ENCODE results near the gene TRDN. TPM values are rescaled to one million over a fixed set of nuclear protein-coding genes. Genes with fewer than 3 reads are reported as not detected.

The TRDN gene
- total and polyA plus RNA-seq, 2 donors from 2014 or later, result 0.19 TPM; not detected in 1

GRCh38 chr6:123658848-123659247 lies 22.1 kb upstream of the TRDN start:
- no peaks in the 10 kb centered on the region for H3K4me1 ChIP-seq (ENCODE audit: control insufficient read depth in 2 of 3, insufficient read depth in 2 of 3, low read depth in 1 of 3, low read length in 3 of 3)
- no peaks in the 10 kb centered on the region for H3K27me3 ChIP-seq (ENCODE audit: control insufficient read depth, insufficient read depth, low read length)
- no peak for TF ChIP-seq CTCF (IDR thresholded peaks at IDR 0.05; ENCODE audit: borderline replicate concordance, extremely low read depth, insufficient read depth)
- H3K27ac ChIP-seq (ENCODE audit: low read depth in 2 of 2, low read length in 2 of 2), result no peak overlapping the region
- peak in 2 of 5 donors; percentile 27 to 43 for DNase-seq
- H3K9me3 ChIP-seq (ENCODE audit: control insufficient read depth in 2 of 3, insufficient read depth in 1 of 3, low read length in 3 of 3), result no peaks in the 10 kb centered on the region
- no peak overlapping the region for H3K9ac ChIP-seq (ENCODE audit: low read length in 3 of 3)
- no peak overlapping the region for H3K4me3 ChIP-seq (ENCODE audit: low read length in 3 of 3)
- FAIRE-seq, result no peak
- intact Hi-C loops (cut with DNase I), result no loop called here
- no peaks in the 10 kb centered on the region for H3K36me3 ChIP-seq (ENCODE audit: control insufficient read depth in 2 of 3, insufficient read depth in 3 of 3, low read length in 3 of 3)

- FAIRE-seq, result peak; percentile 30
- Histone ChIP-seq H3K9ac (ENCODE audit: low read length in 3 of 3) (no peak overlapping the region), H3K36me3 (ENCODE audit: control insufficient read depth in 2 of 3, insufficient read depth in 3 of 3, low read length in 3 of 3) (no peaks in the 10 kb centered on the region), H3K27ac (ENCODE audit: low read depth in 2 of 2, low read length in 2 of 2) (no peak overlapping the region), H3K4me1 (ENCODE audit: control insufficient read depth in 2 of 3, insufficient read depth in 2 of 3, low read depth in 1 of 3, low read length in 3 of 3) (no peaks in the 10 kb centered on the region), H3K9me3 (ENCODE audit: control insufficient read depth in 2 of 3, insufficient read depth in 1 of 3, low read length in 3 of 3) (no peaks in the 10 kb centered on the region), H3K27me3 (ENCODE audit: control insufficient read depth, insufficient read depth, low read length) (no peaks in the 10 kb centered on the region), H3K4me3 (ENCODE audit: low read length in 3 of 3) (peak overlapping the region in 2 of 3 donors; percentile 4 to 11)
- intact Hi-C loops (cut with DNase I), result no loop called here
- no peak for DNase-seq
- TF ChIP-seq CTCF (IDR thresholded peaks at IDR 0.05; ENCODE audit: borderline replicate concordance, extremely low read depth, insufficient read depth), result no peak
Measured at GRCh38 chr6:123655521-123656306, 19.0 kb upstream of the TRDN start.

DNA sequence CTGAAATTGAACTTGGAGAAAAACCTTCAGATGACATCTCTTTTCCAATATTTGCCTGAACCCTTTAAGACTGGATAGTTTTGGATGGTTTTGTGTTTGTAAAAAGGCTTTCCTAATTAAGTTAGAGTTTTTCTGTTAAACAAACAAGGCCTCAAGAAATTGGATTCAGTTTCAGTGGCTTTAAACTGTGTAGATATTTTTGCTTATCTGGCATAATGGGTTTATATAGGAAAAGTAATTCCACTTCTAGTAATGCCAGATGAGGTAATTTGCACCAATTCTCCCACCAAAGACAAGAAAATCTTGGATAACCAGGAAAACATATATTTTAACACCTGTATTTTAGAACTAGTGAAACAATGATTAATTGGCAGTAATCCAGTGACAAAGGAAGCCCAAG lies 12.0 kb upstream of the TRDN start:
- DNase-seq (no peak), FAIRE-seq (no peak)
- no peak overlapping the region for H3K4me3 ChIP-seq (ENCODE audit: low read length in 3 of 3)
- no peaks in the 10 kb centered on the region for H3K9me3 ChIP-seq (ENCODE audit: control insufficient read depth in 2 of 3, insufficient read depth in 1 of 3, low read length in 3 of 3)
- H3K4me1 ChIP-seq (ENCODE audit: control insufficient read depth in 2 of 3, insufficient read depth in 2 of 3, low read depth in 1 of 3, low read length in 3 of 3), result no peaks in the 10 kb centered on the region
- TF ChIP-seq CTCF (IDR thresholded peaks at IDR 0.05; ENCODE audit: borderline replicate concordance, extremely low read depth, insufficient read depth), result no peak
- H3K36me3 ChIP-seq (ENCODE audit: control insufficient read depth in 2 of 3, insufficient read depth in 3 of 3, low read length in 3 of 3), result no peaks in the 10 kb centered on the region
- intact Hi-C loops (cut with DNase I), result no loop called here
- no peaks in the 10 kb centered on the region for H3K27me3 ChIP-seq (ENCODE audit: control insufficient read depth, insufficient read depth, low read length)
- H3K27ac ChIP-seq (ENCODE audit: low read depth in 2 of 2, low read length in 2 of 2), result no peak overlapping the region
- H3K9ac ChIP-seq (ENCODE audit: low read length in 3 of 3), result no peak overlapping the region
